GM19324 (cell line): ENCODE measurements around the gene RIPK4.

Experiments used
- ATAC-seq: cut with Tn5 transposase; IDR thresholded peaks from one replicate; pipeline ENCODE4 v1.9.1; 2021; ENCODE audit warnings: mild to moderate bottlenecking, moderate library complexity; ENCODE audit not compliant: unreplicated experiment, low FRiP score

Gene RIPK4

GRCh38 chr21:41766883-41767605 lies at the start of gene RIPK4:
RIPK4 (minus strand) TSS chr21:41767052; CDS start chr21:41767041, 11 bp downstream.
- ATAC-seq = no peak

DNA sequence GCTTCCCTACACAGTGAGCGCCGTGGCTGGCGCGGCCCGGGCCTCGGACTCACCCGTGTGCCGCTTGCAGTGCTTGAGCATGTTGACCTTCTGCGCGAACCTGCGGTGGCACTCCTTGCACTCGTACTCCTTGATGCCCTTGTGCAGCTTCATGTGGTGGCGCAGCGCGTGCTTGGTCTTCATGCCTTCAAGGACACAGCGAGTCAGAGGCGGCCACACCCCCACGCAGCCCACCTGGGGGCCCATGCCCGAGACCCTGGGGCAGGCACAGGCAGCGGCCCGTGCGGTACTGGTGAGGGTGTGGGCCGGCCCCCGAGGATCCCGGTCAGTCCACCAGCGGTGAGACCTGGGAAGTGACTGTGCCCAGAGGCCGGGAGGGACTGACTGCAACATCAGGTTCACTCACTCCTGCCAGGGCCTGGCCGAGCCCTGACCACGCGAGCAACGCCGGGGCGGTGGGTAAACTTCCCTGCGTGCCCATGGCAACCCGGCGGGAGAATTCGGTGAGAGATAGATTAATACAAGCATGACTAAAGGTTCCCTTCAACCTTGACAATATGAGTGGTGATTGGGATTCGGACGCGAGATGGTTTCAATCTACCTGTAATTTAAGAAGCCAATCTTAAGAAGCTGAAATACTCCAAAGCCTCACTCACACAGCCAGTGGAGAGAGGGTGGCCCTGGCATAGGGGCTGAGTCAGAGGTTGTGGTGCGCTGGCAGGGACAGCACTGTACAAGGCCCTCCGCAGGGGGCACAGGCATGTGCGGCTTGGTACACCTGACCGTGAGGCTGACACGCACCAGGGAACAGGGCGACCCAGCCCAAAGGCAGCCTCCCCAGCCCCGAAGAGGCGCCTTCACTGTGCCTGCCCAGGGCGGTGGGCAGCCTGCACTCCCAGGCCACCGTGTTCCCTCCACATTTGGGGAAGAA lies 49.1 kb upstream of the RIPK4 start:
- no peak for ATAC-seq

DNA sequence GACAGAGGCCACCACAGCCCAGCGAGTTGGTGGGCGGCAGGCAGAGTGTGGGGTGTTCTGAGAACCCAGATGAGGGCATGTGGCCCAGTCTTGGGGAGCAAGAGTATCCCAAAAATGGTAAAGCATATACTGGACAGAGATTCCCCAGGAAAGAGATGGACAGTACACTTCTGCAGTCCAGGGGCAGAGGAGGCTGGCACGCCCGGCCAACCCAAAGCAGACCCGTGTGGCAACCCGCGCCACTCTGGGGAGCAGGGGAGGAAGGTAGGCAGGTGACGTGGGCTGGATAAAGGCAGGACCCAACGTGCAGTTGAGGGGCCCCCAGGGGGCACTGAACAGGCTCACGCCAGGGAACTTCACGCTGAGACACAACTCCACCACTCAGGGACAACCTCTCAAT lies 46.4 kb upstream of the RIPK4 start:
- no peak for ATAC-seq

GRCh38 chr21:41812679-41813078 lies 45.8 kb upstream of the RIPK4 start:
- ATAC-seq = no peak

GRCh38 chr21:41810597-41810932 lies 43.7 kb upstream of the RIPK4 start:
- ATAC-seq = no peak

DNA sequence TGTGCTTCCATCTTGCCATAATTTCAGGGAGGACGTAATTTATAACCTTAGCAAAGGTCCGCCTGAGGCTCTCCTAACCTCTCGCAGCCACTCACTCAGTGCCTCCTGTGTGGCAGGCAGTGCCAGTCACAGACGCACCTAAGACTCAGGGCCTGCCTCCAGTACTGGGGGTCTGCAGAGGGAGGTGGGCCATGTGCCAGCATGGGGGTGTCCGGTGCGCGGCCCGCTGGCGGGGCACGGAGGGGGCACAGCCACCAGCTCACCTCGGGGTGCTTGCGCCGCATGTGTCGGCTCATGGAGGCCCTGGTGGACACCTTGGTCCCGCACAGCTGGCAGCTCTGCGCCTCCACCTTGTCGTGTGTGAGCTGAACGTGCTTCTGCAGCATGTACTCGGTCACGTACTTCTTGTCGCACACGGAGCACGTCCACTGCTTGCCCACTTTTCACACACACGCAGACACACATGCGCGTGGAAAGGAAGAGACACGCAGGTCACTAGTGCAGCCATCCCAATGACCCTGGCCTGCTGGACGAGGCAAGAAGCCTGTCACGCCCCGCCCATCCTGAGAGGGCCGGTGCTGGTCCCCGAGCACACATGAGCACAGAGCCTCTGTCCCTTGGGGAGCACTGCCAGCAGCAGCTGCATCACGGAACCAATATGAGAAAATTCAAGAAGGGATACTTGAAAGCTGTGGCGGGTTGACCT lies 43.2 kb upstream of the RIPK4 start:
- ATAC-seq = no peak

GRCh38 chr21:41808846-41809245 lies 42.0 kb upstream of the RIPK4 start:
- no peak for ATAC-seq

- ATAC-seq = no peak
Observed at GRCh38 chr21:41808094-41808493, 41.2 kb upstream of the RIPK4 start.

DNA sequence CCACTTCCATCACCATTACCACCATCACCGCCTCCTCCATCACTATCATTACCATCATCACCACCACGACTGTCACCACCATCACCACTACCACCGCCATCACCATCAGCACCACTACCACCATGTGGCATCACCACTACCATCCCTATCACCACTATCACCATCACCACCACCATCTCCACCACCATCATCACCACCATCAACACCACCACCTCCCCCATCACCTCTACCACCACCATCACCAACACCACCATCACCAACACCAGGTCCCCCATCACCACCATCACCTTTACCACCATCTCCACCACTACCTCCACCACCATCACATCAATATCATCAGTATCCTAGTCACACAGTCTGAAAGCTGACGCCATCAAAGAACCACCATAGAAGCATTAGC lies 39.9 kb upstream of the RIPK4 start:
- no peak for ATAC-seq

GRCh38 chr21:41805643-41806042 lies 38.8 kb upstream of the RIPK4 start:
- no peak for ATAC-seq

DNA sequence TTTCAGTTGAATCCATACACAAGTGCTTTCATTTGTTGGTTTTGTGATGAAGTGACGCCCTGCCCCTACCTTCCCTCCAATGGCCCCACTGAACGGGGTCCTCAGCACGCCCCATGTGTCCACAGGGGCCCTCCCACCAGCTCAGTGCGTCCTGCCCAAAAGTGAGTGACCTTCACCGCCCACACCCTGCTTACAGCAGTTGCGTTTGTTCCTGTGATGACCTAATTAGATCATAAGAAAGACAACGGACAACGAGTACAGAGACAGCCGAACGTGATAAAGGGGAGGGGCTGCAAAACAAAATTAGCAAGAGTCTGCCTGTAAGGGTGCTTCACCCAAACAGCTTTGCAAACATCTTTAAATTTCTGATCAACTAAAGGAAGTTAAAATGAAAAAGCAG lies 38.2 kb upstream of the RIPK4 start:
- no peak for ATAC-seq

- no peak for ATAC-seq
Observed at GRCh38 chr21:41804381-41804780, 37.5 kb upstream of the RIPK4 start.

DNA sequence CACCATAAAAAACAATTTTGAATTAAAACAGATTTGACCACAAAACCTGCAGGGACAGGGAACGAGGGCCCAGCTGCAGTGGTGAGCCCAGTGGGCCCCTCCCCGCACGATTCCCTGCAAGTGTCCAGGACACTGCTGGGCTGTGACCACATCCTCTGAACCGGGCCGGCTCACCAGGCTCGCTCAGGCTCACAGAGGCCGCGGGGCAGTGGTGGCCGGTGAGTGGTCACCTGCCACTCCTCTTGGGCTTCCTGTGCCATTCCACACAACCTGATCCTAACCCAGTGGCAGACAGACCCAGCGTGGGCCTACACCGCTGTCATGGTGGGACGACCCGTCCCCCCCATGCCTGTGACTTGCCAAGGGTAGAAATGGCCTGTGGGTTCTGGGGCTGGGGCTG lies 36.5 kb upstream of the RIPK4 start:
- no peak for ATAC-seq

DNA sequence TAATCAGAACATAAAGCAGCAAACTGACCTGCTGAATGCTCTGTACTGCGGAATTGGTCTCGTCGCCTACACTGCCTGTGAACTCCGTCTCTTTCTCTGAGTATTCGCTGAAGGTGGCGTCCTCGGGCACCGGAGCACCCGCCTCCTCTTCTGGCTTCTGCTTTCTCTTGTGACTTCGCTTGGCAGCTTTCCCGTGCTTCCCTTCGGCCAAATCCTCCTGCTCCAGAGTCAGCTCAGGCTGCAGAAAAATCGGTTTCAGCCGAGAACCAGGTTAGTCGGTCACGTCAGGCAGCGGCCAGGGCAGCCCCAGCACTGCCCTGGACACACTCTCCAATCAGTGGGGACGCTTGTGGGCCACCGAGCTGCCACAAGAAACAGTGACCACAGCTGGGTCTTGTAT lies 35.8 kb upstream of the RIPK4 start:
- ATAC-seq = no peak

DNA sequence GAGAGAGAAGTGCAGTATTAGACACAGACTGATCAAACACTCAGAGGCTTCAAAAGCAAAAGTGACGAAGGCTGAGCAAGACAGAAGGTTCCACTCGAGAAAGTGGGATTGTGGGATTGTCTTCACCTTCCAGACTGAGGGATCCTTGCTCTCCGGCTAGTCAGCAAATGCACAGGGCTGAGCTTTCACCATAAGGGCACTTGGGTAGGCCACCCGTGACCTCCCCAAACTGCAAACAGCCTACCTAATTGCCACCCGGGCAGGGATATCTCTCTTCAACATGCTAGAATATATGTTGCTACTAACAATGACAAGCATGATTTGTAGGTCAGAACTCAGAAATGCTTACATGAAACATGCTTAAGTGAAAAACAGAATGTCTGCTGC lies 35.3 kb upstream of the RIPK4 start:
- ATAC-seq = no peak

DNA sequence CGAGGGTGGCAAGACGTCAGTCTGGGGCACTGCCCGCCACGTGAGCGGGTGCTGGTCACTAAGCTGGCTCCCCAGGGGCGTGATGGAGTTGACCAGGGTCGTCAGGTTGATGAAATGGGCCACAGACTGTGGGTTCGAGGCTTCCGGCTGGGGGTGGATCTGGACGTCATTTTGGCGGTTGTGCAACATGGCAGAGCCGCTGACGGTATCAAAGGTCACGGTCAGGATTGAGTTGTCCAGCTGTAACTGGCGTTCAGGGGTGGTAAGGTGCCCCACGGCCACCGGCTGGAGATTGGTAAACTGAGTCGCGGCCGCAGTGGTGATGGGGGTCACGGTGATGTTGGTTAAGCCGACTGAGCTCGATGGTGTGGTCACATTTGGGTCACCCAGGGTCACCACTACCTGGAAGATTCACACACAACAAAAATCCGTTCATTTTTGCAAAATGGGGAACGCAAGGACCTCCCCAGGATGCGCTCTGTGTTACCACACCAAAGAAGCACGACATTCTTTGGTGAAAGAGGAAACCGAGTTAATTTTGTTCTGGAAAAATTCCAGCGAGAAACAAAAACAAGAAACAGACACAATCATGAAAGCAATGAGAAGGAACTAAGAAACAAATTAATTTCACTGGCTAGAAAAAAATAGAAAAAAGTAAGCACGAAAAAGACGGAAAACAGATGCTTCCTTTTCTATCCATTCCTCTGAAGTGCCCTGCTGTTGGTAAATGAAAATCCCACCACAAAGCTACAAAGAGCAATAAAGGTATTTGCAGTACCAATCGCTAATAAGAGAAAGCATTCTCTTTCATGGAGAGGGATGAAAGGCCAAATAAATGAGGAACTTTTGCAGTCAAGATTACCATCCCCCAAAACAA lies 34.7 kb upstream of the RIPK4 start:
- ATAC-seq = no peak

- ATAC-seq = no peak
Observed at GRCh38 chr21:41800425-41801320, 33.8 kb upstream of the RIPK4 start.

GRCh38 chr21:41799763-41800162 lies 32.9 kb upstream of the RIPK4 start:
- no peak for ATAC-seq

DNA sequence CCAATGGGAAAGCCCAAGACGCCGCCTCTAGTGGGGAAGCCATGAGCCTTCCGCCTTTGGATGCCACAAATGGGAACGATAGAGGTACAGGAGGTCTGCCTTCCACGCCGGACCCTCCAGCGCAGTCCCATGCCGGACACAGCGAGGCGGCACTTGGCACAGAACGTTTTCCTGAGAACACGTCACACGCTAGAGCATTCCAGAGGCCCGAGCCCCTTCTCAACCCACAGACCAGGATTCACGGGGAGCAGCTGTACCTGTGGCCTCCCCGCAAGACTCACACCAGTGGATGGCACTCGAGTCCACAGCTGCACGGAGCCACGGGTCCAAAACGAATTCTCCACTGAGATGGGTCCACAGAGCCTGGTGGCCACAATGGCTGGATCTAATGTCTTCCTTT lies 31.5 kb upstream of the RIPK4 start:
- ATAC-seq = no peak
